Measurements from ENCODE around the gene DNASE2B. TPM values are rescaled to one million over a fixed set of nuclear protein-coding genes. Genes with fewer than 3 reads are reported as not detected.

Gene DNASE2B
- total RNA-seq, 2 experiments from 2014 or later: not detected

DNA sequence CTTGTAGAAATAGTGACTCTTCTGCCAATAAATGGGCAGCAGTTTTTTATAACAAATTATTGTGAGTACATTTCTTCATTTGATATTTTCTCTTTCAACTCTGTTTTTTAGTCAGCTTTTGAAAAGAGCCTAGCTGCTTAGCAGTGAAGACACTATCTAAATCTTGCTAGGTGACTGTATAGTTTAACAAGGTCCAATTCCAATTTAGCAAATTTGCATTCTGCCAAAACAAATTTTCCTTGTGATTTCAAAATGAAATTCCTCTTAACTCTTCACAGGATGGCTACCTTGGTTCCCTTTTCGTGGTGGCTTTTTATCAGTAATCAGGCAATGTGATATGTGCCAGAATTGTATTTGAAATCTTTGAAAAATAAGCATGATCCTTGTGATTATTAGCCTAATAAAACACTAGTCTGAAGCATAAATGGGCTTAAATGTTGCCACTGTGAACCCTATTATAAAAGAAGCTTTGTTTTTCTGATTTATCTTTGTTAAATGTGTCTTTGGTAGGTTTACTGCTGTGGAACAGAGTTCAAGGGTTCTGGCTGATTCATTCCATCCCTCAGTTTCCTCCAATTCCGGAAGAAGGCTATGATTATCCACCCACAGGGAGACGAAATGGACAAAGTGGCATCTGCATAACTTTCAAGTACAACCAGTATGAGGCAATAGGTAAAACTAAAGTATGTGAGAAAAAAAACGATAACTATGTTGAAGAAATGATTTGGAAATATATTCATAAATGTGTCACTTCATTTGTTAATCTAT, 12.2 kb downstream of the DNASE2B start:
- Mint-ChIP-seq H3K27me3 (no peaks in the 10 kb centered on the region), H3K9me3 (no peaks in the 10 kb centered on the region), H3K36me3 (ENCODE audit: low read depth) (no peaks in the 10 kb centered on the region), H3K27ac (no peak overlapping the region), H3K4me3 (no peak overlapping the region), H3K4me1 (ENCODE audit: low read depth) (no peaks in the 10 kb centered on the region)
- ChIA-PET POLR2A (no interaction called here), CTCF (interaction anchor here (1.6 kb wide), 1 partner anchor 11 kb away, joined by 4 read pairs; no protein-coding TSS in a partner anchor)
- ATAC-seq (no peak), DNase-seq (no peak)
- no peak for TF ChIP-seq CTCF (IDR thresholded peaks at IDR 0.05)
- intact Hi-C loops (cut with micrococcal nuclease): no loop called here

DNA sequence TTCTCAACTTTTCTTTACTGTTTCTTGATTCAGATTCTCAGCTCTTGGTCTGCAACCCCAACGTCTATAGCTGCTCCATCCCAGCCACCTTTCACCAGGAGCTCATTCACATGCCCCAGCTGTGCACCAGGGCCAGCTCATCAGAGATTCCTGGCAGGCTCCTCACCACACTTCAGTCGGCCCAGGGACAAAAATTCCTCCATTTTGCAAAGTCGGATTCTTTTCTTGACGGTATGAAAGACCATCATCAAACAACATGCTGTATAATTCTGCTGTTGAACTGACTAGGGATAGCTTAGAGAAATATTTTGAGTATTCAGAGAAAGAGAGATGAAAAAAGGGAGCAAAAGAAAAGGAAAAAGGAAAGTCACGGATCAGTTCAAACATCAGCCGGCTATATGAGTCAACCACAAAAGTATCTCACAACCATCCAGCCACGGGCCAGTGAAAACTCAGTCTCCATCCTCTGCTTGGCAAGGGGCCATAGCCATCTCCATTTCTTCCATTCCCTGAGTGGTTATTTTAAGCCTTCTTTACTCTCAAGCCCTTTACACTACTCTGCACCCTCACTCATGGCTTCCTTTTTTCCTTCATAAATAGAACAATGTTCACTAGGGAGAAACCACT, 14.1 kb downstream of the DNASE2B start:
- no peaks in the 10 kb centered on the region for H3K27me3 Mint-ChIP-seq
- no peak for DNase-seq
- intact Hi-C loops (cut with micrococcal nuclease): no loop called here
- no peaks in the 10 kb centered on the region for H3K9me3 Mint-ChIP-seq
- no peak for TF ChIP-seq CTCF (IDR thresholded peaks at IDR 0.05)
- H3K36me3 Mint-ChIP-seq (ENCODE audit: low read depth): no peaks in the 10 kb centered on the region
- CTCF ChIA-PET: no interaction called here
- ATAC-seq: no peak
- no peak overlapping the region for H3K4me3 Mint-ChIP-seq
- POLR2A ChIA-PET: no interaction called here
- no peaks in the 10 kb centered on the region for H3K4me1 Mint-ChIP-seq (ENCODE audit: low read depth)
- no peak overlapping the region for H3K27ac Mint-ChIP-seq

- CTCF ChIA-PET: no interaction called here
- intact Hi-C loops (cut with micrococcal nuclease): no loop called here
- DNase-seq (no peak), ATAC-seq (no peak)
- no peaks in the 10 kb centered on the region for H3K27me3 Mint-ChIP-seq
- no peaks in the 10 kb centered on the region for H3K36me3 Mint-ChIP-seq (ENCODE audit: low read depth)
- H3K27ac Mint-ChIP-seq: no peak overlapping the region
- POLR2A ChIA-PET: no interaction called here
- no peak overlapping the region for H3K4me3 Mint-ChIP-seq
- peaks cover 2% of the 10 kb centered on the region for H3K9me3 Mint-ChIP-seq
- TF ChIP-seq CTCF (IDR thresholded peaks at IDR 0.05): no peak
- no peaks in the 10 kb centered on the region for H3K4me1 Mint-ChIP-seq (ENCODE audit: low read depth)
These were observed 17.1 kb downstream of the DNASE2B start for GRCh38 chr1:84415396-84415795.

- H3K27ac Mint-ChIP-seq: no peak overlapping the region
- H3K36me3 Mint-ChIP-seq (ENCODE audit: low read depth): no peaks in the 10 kb centered on the region
- H3K9me3 Mint-ChIP-seq: no peaks in the 10 kb centered on the region
- CTCF ChIA-PET: interaction anchor here (0.7 to 2.0 kb wide), 2 partner anchors 10 to 282 kb away, joined by 3 to 6 read pairs; no protein-coding TSS in a partner anchor
- H3K27me3 Mint-ChIP-seq: no peaks in the 10 kb centered on the region
- POLR2A ChIA-PET: no interaction called here
- no peak overlapping the region for H3K4me3 Mint-ChIP-seq
- ATAC-seq (no peak), DNase-seq (no peak)
- H3K4me1 Mint-ChIP-seq (ENCODE audit: low read depth): no peaks in the 10 kb centered on the region
- intact Hi-C loops (cut with micrococcal nuclease): no loop called here
- no peak for TF ChIP-seq CTCF (IDR thresholded peaks at IDR 0.05)
These were observed 24.6 kb downstream of the DNASE2B start for GRCh38 chr1:84422909-84423308.

- ATAC-seq (no peak), DNase-seq (no peak)
- intact Hi-C loops (cut with micrococcal nuclease): no loop called here
- ChIA-PET POLR2A (no interaction called here), CTCF (interaction anchor here (1.6 to 2.0 kb wide), 2 partner anchors 9 to 18 kb away, joined by 3 to 6 read pairs; no protein-coding TSS in a partner anchor)
- no peak overlapping the region for H3K27ac Mint-ChIP-seq
- no peaks in the 10 kb centered on the region for H3K4me1 Mint-ChIP-seq (ENCODE audit: low read depth)
- no peaks in the 10 kb centered on the region for H3K36me3 Mint-ChIP-seq (ENCODE audit: low read depth)
- no peak for TF ChIP-seq CTCF (IDR thresholded peaks at IDR 0.05)
- no peak overlapping the region for H3K4me3 Mint-ChIP-seq
- H3K27me3 Mint-ChIP-seq: no peaks in the 10 kb centered on the region
- peaks cover 3% of the 10 kb centered on the region for H3K9me3 Mint-ChIP-seq
These were observed 26.3 kb downstream of the DNASE2B start for GRCh38 chr1:84424513-84425149.

Measured in activated CD8-positive, alpha-beta T cell treated with anti-CD3 and anti-CD28 coated beads for 36 hours (primary cell).